Mesenchymal stem cell (in vitro differentiated cells and primary cell): ENCODE data around the gene TOM1L2.

Source experiments
- DNase-seq: peaks from one replicate; pipeline ENCODE4 v3.0.0-alpha.2; 2013
- H2AFZ ChIP-seq: one replicate; pipeline ENCODE4 v1.6.1; 2013; ENCODE audit warnings: low read depth, mild to moderate bottlenecking, control low read depth, inconsistent platforms, low read length, moderate library complexity
- H2AK5ac ChIP-seq: 2 replicates; pipeline ENCODE4 v1.6.1; 2013; ENCODE audit warnings: low read length, moderate library complexity, mild to moderate bottlenecking, inconsistent platforms; ENCODE audit not compliant: severe bottlenecking
- H2BK120ac ChIP-seq: one replicate; pipeline ENCODE4 v1.6.1; 2013; ENCODE audit warnings: low read depth, mild to moderate bottlenecking, inconsistent platforms, low read length, moderate library complexity
- H2BK12ac ChIP-seq, 2 experiments: one replicate each; pipeline ENCODE4 v1.6.1; 2013; ENCODE audit warnings: inconsistent platforms in 2 of 2, low read length in 2 of 2, mild to moderate bottlenecking in 2 of 2, moderate library complexity in 2 of 2, control low read depth in 1 of 2
- H2BK15ac ChIP-seq: one replicate; pipeline ENCODE4 v1.6.1; 2013; ENCODE audit warnings: mild to moderate bottlenecking, low read depth, inconsistent platforms; ENCODE audit not compliant: poor library complexity, severe bottlenecking
- H2BK5ac ChIP-seq: 2 replicates; pipeline ENCODE4 v1.6.1; 2013; ENCODE audit warnings: low read depth, mild to moderate bottlenecking, low read length, control low read depth, inconsistent platforms; ENCODE audit not compliant: poor library complexity, severe bottlenecking
- H3K14ac ChIP-seq, 2 experiments: one replicate each; pipeline ENCODE4 v1.6.1; 2013; ENCODE audit warnings: inconsistent platforms in 2 of 2, low read length in 2 of 2, control low read depth in 1 of 2, mild to moderate bottlenecking in 1 of 2, moderate library complexity in 1 of 2
- H3K18ac ChIP-seq, 2 experiments: one replicate each; pipeline ENCODE4 v1.6.1; 2013; ENCODE audit warnings: inconsistent platforms in 2 of 2, low read length in 2 of 2, control low read depth in 1 of 2, low read depth in 1 of 2, mild to moderate bottlenecking in 1 of 2
- H3K23ac ChIP-seq, 2 experiments: one replicate each; pipeline ENCODE4 v1.6.1; 2013; ENCODE audit warnings: inconsistent platforms in 2 of 2, low read length in 2 of 2, mild to moderate bottlenecking in 2 of 2, moderate library complexity in 2 of 2, control low read depth in 1 of 2
- H3K27ac ChIP-seq: 2 replicates; pipeline ENCODE4 v1.5.1; 2013; ENCODE audit warnings: mild to moderate bottlenecking, moderate library complexity, low read length, control low read depth, inconsistent platforms; ENCODE audit not compliant: poor library complexity, severe bottlenecking
- H3K27me3 ChIP-seq, 2 experiments: 2 replicates each; pipeline versions ENCODE4 v1.6.1 to v1.7.0; 2013; ENCODE audit warnings: low read length in 2 of 2, mild to moderate bottlenecking in 2 of 2, moderate library complexity in 2 of 2, control low read depth in 1 of 2, inconsistent platforms in 1 of 2; ENCODE audit not compliant: control insufficient read depth in 1 of 2, insufficient read depth in 1 of 2
- H3K36me3 ChIP-seq, 2 experiments: 2 replicates each; pipeline versions ENCODE4 v1.6.1 to v1.7.0; 2013; ENCODE audit warnings: low read length in 2 of 2, control low read depth in 1 of 2, inconsistent platforms in 1 of 2, low read depth in 1 of 2, mild to moderate bottlenecking in 1 of 2; ENCODE audit not compliant: insufficient read depth in 2 of 2, control insufficient read depth in 1 of 2
- H3K4ac ChIP-seq, 2 experiments: one replicate each; pipeline ENCODE4 v1.6.1; 2013; ENCODE audit warnings: inconsistent platforms in 2 of 2, low read length in 2 of 2, mild to moderate bottlenecking in 2 of 2, moderate library complexity in 2 of 2, control low read depth in 1 of 2, low read depth in 1 of 2
- H3K4me1 ChIP-seq: 2 replicates; pipeline ENCODE4 v1.6.1; 2013; ENCODE audit warnings: low read depth, low read length, control low read depth; ENCODE audit not compliant: control insufficient read depth, insufficient read depth
- H3K4me2 ChIP-seq: 2 replicates; pipeline ENCODE4 v1.6.1; 2013; ENCODE audit warnings: low read length, mild to moderate bottlenecking, inconsistent platforms; ENCODE audit not compliant: poor library complexity, severe bottlenecking
- H3K4me3 ChIP-seq, 2 experiments: 2 replicates each; pipeline versions ENCODE4 v1.5.1 to v1.7.0; 2013; ENCODE audit warnings: low read length in 2 of 2, mild to moderate bottlenecking in 2 of 2, control low read depth in 1 of 2, low read depth in 1 of 2; ENCODE audit not compliant: insufficient read depth in 1 of 2
- H3K79me1 ChIP-seq: replicated peaks from 2 replicates; pipeline ENCODE4 v1.6.1; 2013; ENCODE audit warnings: mild to moderate bottlenecking, control low read depth, low read length, inconsistent platforms; ENCODE audit not compliant: poor library complexity, severe bottlenecking
- H3K9ac ChIP-seq: 2 replicates; pipeline ENCODE4 v1.7.0; 2013; ENCODE audit warnings: mild to moderate bottlenecking, low read length, moderate library complexity
- H3K9me3 ChIP-seq: 2 replicates; pipeline ENCODE4 v1.7.0; 2013; ENCODE audit warnings: mild to moderate bottlenecking, low read length; ENCODE audit not compliant: control insufficient read depth
- H4K8ac ChIP-seq: one replicate; pipeline ENCODE4 v1.6.1; 2013; ENCODE audit warnings: inconsistent platforms, mild to moderate bottlenecking, low read length, moderate library complexity
- H4K91ac ChIP-seq: one replicate; pipeline ENCODE4 v1.6.1; 2013; ENCODE audit warnings: mild to moderate bottlenecking, low read length, inconsistent platforms
- WGBS: methylation state at CpG from one replicate; pipeline ENCODE4 v1.1.7; 2013; ENCODE audit warnings: mixed read lengths; 5-methylcytosine and 5-hydroxymethylcytosine counted together

Gene TOM1L2

DNA sequence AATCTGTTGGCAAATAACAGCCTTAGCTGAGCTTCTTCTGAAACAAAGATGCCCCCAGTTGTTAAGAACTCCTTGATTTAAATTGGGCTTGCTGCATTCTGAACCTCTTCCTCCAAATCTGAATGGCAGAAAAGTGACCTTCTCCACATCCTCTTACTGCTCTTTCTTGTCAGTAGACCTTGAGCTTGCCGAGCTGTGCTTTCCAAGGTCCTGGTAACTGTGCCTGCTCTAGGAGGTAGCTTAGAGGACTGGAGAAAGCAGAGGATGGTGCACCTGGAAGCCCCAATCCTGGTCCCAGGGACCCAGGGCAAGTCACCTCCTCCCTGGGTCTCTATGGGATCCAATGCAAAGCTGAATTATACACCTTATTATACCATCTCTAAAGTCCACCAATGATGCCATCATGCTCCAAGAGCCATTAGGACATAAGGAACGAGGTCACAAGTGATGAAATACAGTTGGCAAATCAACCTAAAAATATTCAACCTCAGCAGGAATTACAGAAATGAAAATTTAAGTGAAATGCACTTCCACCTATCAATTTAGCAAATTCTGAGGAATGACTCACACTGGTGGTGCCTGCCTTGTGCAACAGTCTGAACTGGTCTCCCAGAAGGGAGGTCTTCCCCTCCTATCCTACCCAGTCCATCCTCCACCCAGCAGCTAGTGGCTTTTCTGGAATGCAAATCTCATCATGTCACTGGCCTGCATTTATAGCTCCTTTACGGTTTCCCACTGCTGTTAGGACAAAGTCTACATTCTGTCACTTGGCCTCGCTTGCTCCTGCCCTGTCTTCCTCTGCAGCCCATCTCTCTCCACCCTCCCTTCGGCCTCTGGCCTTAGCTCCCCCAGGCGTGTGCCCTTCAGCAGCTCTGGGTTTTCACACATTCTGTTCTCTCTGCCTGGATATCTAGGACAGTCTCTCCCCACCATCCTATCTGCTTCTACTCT is 36.6 kb downstream of the TOM1L2 start:
- Histone ChIP-seq H4K8ac (peak overlapping the region; percentile 35), H2BK12ac (peak overlapping the region in 1 of 2 experiments; percentile 71), H3K14ac (no peak overlapping the region), H3K23ac (peak overlapping the region in 1 of 2 experiments; percentile 3), H3K79me1 (peaks cover 21% of the 10 kb centered on the region), H2AK5ac (peak overlapping the region; percentile 76), H3K4me1 (peaks cover 22% of the 10 kb centered on the region), H2BK5ac (no peak overlapping the region), H3K18ac (peak overlapping the region; percentile 14 to 54), H3K4me2 (peak overlapping the region; percentile 6), H2AFZ (no peak overlapping the region), H4K91ac (no peak overlapping the region), H3K27ac (peak overlapping the region; percentile 80), H2BK120ac (no peak overlapping the region), H3K4ac (peak overlapping the region; percentile 13 to 53), H3K4me3 (peak overlapping the region in 1 of 2 experiments; percentile 25), H3K27me3 (no peaks in the 10 kb centered on the region), H3K36me3 (no peaks in the 10 kb centered on the region), H3K9me3 (no peaks in the 10 kb centered on the region), H2BK15ac (no peak overlapping the region), H3K9ac (peak overlapping the region; percentile 48)
- 31% methylated on average over 6 of the region's 6 CpGs for WGBS
- DNase-seq: peak; percentile 91

DNA sequence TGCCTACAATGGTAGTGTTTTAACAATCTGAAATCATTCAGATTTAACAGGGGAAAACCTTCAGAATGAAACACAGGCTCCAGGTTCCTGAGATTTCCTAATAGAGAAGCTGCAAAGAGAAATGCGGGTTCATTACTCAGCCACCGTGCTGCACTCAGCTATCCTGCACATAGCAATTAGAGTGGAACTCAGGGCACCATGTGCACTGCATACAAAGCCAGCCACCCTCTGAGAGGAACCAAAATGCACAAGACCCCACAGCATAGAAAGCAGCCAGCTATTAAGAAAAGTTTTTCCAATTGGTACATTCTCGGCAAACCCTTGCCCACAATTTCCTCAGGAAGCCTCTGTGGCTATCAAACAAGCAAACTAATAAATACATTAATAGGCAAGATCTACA is 37.4 kb downstream of the TOM1L2 start:
- Histone ChIP-seq H4K8ac (no peak overlapping the region), H3K4me3 (no peak overlapping the region), H2BK5ac (no peak overlapping the region), H3K18ac (peak overlapping the region in 1 of 2 experiments; percentile 64), H3K14ac (no peak overlapping the region), H3K36me3 (no peaks in the 10 kb centered on the region), H4K91ac (no peak overlapping the region), H3K9me3 (no peaks in the 10 kb centered on the region), H3K79me1 (peaks cover 21% of the 10 kb centered on the region), H2AK5ac (no peak overlapping the region), H2AFZ (no peak overlapping the region), H3K27me3 (no peaks in the 10 kb centered on the region), H2BK120ac (no peak overlapping the region), H3K4ac (peak overlapping the region in 1 of 2 experiments; percentile 20), H3K23ac (no peak overlapping the region), H3K4me1 (peaks cover 21% of the 10 kb centered on the region), H3K27ac (no peak overlapping the region), H2BK12ac (no peak overlapping the region), H3K4me2 (no peak overlapping the region), H3K9ac (no peak overlapping the region), H2BK15ac (no peak overlapping the region)
- WGBS: 92% methylated on average over 3 of the region's 3 CpGs
- no peak for DNase-seq

DNA sequence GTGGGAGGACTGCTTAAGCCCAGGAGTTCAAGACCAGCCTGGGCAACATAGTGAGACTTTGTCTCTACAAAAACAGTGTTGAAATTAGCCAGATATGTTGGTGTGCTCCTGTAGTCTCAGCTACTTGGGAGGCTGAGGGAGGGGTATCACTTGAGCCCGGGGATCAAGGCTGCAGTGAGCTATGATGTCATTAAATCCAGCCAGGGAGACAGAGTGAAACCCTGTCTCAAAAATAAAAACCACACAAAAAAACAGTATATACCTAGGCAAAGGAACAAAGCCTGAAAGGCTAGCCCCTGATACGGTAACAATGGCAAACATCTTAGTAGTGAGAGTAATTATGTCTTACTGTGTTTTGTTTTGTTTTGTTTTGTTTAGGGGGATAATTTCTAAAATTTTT is 38.0 kb downstream of the TOM1L2 start:
- Histone ChIP-seq H2BK5ac (no peak overlapping the region), H3K23ac (no peak overlapping the region), H4K91ac (no peak overlapping the region), H3K27me3 (no peaks in the 10 kb centered on the region), H3K36me3 (no peaks in the 10 kb centered on the region), H2BK120ac (no peak overlapping the region), H3K18ac (no peak overlapping the region), H3K4me3 (no peak overlapping the region), H2BK12ac (no peak overlapping the region), H3K9ac (no peak overlapping the region), H3K9me3 (no peaks in the 10 kb centered on the region), H2BK15ac (peak overlapping the region; percentile 9), H3K4ac (no peak overlapping the region), H2AFZ (no peak overlapping the region), H3K14ac (no peak overlapping the region), H3K27ac (no peak overlapping the region), H3K79me1 (peaks cover 21% of the 10 kb centered on the region), H4K8ac (no peak overlapping the region), H2AK5ac (no peak overlapping the region), H3K4me2 (no peak overlapping the region), H3K4me1 (peaks cover 22% of the 10 kb centered on the region)
- no peak for DNase-seq
- no CpG with 5 or more reads among the region's 2 CpGs for WGBS

DNA sequence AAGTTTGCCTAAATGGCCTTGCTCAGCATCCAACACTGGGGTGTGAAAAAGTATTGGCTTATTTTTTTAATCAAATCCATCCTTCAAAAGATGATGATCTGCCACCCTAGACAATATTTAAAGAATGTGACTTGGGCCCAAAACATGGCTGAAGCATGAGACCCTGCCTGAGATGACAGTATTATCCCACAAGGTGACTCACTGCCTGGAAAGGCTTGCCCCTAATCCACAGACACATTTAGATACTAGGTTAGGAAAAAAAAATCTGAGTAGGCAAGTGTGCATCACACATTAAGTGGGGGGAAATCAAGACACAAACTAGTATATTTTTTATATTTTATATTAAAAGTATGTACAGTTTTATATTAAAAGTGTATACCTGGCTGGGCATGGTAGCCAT is 38.4 kb downstream of the TOM1L2 start:
- Histone ChIP-seq H3K14ac (no peak overlapping the region), H2BK5ac (no peak overlapping the region), H3K27ac (no peak overlapping the region), H3K9me3 (no peaks in the 10 kb centered on the region), H4K91ac (no peak overlapping the region), H2AK5ac (no peak overlapping the region), H3K27me3 (no peaks in the 10 kb centered on the region), H2BK120ac (no peak overlapping the region), H3K4ac (no peak overlapping the region), H4K8ac (no peak overlapping the region), H2BK15ac (no peak overlapping the region), H3K9ac (no peak overlapping the region), H3K4me3 (no peak overlapping the region), H3K4me2 (no peak overlapping the region), H3K23ac (no peak overlapping the region), H3K18ac (no peak overlapping the region), H3K4me1 (peaks cover 24% of the 10 kb centered on the region), H3K79me1 (peaks cover 23% of the 10 kb centered on the region), H2BK12ac (no peak overlapping the region), H2AFZ (no peak overlapping the region), H3K36me3 (peaks cover 0 to 4% of the 10 kb centered on the region in 2 experiments)
- DNase-seq: peak; percentile 44
